GM12872 (cell line): ENCODE measurements around the gene SIGLEC6.

Experiments
- CTCF ChIP-seq: IDR thresholded peaks from 3 replicates; pipeline ENCODE4 v1.5.1; 2011; ENCODE audit warnings: low read depth, mild to moderate bottlenecking, low read length, moderate library complexity; ENCODE audit not compliant: insufficient read depth

SIGLEC6 gene

GRCh38 chr19:51552996-51553725 is 21.7 kb upstream of the SIGLEC6 start:
- TF ChIP-seq CTCF: no peak

GRCh38 chr19:51552608-51552995 is 21.1 kb upstream of the SIGLEC6 start:
- no peak for TF ChIP-seq CTCF

- no peak for TF ChIP-seq CTCF
Measured at GRCh38 chr19:51551673-51552432, 20.4 kb upstream of the SIGLEC6 start.

- no peak for TF ChIP-seq CTCF
Measured at GRCh38 chr19:51550848-51551672, 19.6 kb upstream of the SIGLEC6 start.

- no peak for TF ChIP-seq CTCF
Measured at GRCh38 chr19:51549533-51550324, 18.3 kb upstream of the SIGLEC6 start.

GRCh38 chr19:51548891-51549305 is 17.4 kb upstream of the SIGLEC6 start:
- no peak for TF ChIP-seq CTCF
